Omental fat pad (tissue), 4 donors: ENCODE results near the gene PHTF1. TPM values are rescaled to one million over a fixed set of nuclear protein-coding genes. Genes with fewer than 3 reads are reported as not detected.
A peak's percentile ranks its signal among the peaks of the same experiment; 100 is the strongest.

ENCODE experiments used
- ATAC-seq: fragments of 150-250 bp; one replicate; pipeline ENCODE4 v1.9.1; 2016; ENCODE audit warnings: mild to moderate bottlenecking, moderate library complexity; ENCODE audit not compliant: low FRiP score
- DNase-seq: peaks from one replicate; pipeline ENCODE4 v3.0.0-alpha.2; 2019; ENCODE audit warnings: low spot score
- total RNA-seq, 4 donors: library from RNA; depleted of rRNA; stranded (reverse); fragments of >200 nt; gene quantifications; one replicate each; pipeline ENCODE4 v1.1.0, GENCODE V29; 2016
- TF ChIP-seq, protein P1 (sequence below), 3 donors: fragments of 450-650 bp; IDR thresholded peaks; one replicate each; pipeline ENCODE4 v1.5.1; 2016 to 2017; ENCODE audit warnings: antibody characterized with exemption in 3 of 3, mild to moderate bottlenecking in 3 of 3, moderate library complexity in 2 of 3

PHTF1 gene
- total RNA-seq, result 10 to 100 TPM; 20.5 to 35.6 (median 26.0) TPM

DNA sequence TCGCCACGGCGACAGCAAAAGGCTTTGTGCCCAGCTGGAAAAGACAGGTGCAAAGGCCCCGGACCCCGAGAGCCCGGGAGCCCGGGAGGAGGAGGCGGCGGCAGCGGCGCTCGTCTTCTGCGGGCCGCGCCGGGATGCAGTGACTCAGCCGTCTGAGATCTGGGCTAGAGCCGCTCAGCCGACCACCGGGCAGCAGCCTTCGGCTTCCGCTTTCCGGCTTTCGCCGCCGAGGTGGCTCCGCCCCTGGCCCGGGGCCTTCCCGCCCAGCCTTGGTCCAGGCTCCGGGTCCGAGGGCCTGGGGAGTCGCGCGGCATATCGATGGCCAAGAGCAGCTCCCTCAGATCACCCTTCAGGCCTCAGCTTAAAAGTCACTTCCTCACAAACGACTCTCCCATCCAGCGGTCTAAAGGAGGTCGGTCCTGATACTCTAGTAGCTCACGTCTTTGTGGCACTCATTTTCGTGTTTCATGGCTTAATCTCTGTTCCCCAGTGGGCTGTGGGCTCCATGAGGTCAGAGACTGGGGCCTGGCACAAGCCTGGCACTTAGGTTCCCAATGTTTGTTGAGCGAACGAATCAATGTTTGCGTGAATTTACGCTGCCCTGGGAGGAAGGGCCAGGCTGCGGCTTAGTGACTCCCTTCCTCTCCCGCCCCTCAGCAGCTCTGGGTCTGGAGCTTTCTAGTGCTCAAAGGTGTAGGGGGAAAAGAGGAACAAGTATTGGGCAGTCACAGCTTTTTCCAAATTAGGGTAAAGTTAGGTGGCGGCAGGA, at the start of gene PHTF1:
Gene PHTF1, minus strand, starts transcription at position 154 of the 769 bp plus-strand sequence. CDS start 783 bp downstream, outside the sequence.
- DNase-seq (peak; percentile 33), ATAC-seq (peak; percentile 96)
- TF ChIP-seq, protein P1, sequence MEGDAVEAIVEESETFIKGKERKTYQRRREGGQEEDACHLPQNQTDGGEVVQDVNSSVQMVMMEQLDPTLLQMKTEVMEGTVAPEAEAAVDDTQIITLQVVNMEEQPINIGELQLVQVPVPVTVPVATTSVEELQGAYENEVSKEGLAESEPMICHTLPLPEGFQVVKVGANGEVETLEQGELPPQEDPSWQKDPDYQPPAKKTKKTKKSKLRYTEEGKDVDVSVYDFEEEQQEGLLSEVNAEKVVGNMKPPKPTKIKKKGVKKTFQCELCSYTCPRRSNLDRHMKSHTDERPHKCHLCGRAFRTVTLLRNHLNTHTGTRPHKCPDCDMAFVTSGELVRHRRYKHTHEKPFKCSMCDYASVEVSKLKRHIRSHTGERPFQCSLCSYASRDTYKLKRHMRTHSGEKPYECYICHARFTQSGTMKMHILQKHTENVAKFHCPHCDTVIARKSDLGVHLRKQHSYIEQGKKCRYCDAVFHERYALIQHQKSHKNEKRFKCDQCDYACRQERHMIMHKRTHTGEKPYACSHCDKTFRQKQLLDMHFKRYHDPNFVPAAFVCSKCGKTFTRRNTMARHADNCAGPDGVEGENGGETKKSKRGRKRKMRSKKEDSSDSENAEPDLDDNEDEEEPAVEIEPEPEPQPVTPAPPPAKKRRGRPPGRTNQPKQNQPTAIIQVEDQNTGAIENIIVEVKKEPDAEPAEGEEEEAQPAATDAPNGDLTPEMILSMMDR (IDR thresholded peaks at IDR 0.05), result no peak

DNA sequence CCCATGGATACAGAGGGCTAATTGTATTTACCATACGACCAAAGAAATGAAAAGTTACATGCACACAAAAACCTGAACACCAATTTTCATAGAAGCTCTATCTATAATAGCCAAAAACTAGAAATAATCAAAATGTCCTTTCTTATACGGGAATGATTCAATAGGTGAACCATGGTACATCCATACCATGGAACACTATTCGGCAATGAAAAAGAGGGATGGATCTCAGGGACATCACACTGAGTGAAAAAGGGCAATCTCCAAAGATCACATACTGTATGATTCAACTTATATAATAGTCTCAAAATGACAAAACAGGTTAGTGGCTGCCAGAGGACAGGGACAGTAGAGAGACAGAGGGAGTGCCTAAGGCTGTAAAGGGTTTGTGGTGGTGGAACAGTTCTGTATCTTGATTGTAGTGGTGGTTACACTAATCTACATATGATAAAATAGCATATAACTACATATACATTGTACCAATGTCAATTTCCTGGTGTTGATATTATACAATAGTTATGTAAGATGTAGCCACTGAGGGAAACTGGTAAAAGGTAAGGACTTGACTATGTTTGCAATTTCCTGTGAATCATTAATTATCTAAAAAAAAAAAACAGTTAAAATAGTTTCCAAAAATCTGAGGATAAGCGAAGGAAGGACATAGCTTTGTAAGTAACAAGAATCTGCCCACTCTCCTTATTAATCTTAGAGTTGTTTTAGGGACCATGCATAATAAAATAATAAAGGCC, 49.3 kb upstream of the PHTF1 start:
- no peak for ATAC-seq
- no peak for DNase-seq
- TF ChIP-seq, protein P1 (IDR thresholded peaks at IDR 0.05), result no peak

DNA sequence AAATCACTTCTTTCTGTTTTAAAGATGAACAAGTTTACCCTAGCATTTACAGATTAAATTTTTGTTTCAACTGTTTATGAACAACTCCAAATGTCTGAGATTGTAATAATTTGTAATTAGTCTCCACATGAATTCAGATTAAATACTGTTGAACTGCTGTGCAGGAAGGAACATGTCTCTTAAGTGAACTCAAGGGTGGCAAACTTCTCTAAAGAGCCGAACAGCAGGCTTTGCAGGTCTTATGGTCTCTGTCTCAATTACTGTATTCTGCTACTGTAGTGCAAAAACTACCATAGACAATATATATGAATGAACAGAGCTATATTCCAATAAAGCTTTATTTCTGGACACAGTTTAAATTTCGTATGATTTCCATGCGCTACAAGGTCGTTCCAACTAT, 46.4 kb upstream of the PHTF1 start:
- ATAC-seq, result no peak
- TF ChIP-seq, protein P1 (IDR thresholded peaks at IDR 0.05), result no peak

DNA sequence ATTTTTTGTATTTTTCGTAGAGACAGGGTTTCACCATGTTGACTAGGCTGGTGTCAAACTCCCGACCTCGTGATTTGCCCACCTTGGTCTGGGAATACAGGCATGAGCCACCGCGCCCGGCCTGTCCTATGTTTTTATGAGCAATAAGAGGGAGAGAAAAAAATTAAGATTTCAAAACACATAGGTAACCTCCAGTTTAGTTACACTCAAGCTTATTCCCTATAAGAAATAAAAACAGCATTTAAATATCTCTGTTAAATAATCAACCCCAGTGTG, 45.9 kb upstream of the PHTF1 start:
- no peak for DNase-seq
- TF ChIP-seq, protein P1 (IDR thresholded peaks at IDR 0.05), result no peak
- no peak for ATAC-seq

More for the DNA sequence above, 46.4 kb upstream of the PHTF1 start:
- no peak for DNase-seq

DNA sequence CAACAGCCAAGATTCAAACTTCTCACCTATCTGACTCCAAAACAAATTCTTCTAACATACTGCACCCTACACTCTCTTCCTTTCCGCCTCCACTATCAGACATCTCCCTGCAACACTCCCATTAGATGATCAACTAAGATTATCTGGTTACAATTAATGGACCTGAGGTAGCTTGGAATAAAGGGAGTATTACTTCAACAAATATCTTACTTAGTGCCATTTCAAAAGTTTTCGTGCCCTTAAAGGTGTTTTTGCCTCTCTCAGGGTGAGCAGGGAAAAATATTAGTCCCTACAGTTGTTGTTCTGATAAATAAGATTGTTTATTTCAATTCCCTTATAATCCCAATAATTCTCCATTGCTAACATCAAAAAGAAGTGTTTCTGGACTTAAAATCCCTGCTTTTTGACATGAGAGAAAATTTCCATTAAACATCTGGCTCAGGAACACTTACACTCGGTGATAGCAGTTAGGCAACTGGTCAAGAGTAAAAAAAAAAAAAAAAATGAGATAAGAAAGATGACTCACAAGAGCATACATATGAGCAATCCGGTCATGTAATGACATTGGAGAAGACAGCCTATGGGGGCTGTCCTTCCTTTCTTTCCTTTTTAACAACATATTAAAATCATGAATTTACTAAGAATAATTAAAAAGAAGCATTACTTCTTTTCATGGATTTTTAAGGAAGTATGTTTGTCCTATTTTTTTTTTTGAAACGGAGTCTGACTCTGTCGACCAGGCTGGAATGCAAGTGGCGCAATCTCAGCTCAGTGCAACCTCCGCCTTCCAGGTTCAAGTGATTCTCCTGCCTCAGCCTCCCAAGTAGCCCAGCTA, 45.4 kb upstream of the PHTF1 start:
- DNase-seq (no peak), ATAC-seq (peak; percentile 84)
- TF ChIP-seq, protein P1 (IDR thresholded peaks at IDR 0.05), result no peak

DNA sequence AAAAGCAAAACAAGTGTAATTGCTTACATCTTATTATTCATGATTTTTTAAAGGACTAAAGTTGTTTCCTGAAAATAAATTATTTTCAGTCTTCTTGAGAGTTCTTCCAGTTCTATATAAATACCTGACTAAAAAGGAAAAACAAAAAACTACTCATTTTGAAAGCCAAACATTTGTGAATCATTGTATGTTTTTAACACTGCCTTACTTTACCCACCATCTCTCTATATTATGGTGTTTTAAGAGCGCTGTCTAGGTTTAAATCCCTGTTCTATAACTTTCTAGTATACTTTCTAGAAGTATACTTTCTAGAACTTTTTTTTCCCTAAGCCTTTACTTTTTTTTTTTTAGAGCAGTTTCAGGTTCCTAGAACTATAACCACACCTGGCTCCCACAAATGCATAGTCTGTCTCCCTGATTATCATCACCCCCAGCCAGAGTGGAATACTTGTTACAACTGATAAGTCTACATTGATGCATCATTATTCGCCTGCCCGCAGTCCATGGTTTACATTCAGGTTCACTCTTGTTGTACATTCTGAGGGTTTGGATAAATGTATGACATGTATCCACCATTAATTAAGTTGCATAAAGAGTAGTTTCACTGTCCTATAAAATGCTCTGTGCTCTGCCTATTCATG, 43.2 kb upstream of the PHTF1 start:
- ATAC-seq (no peak), DNase-seq (no peak)
- TF ChIP-seq, protein P1 (IDR thresholded peaks at IDR 0.05), result no peak
